Measurements from ENCODE around the gene MTR. TPM values are rescaled to one million over a fixed set of nuclear protein-coding genes. Genes with fewer than 3 reads are reported as not detected.

The MTR gene
- total RNA-seq, 2 donors from 2014 or later = 61.1 to 69.8 TPM

GRCh38 chr1:236795757-236796667, 920 bp downstream of the MTR start:
- Mint-ChIP-seq H3K27ac (peak overlapping the region; percentile 95), H3K9me3 (no peaks in the 10 kb centered on the region), H3K4me3 (peak overlapping the region; percentile 89 to 94), H3K27me3 (ENCODE audit: low read depth) (no peaks in the 10 kb centered on the region), H3K36me3 (ENCODE audit: insufficient read depth in 2 of 2) (peaks cover 3 to 4% of the 10 kb centered on the region in 2 donors), H3K4me1 (ENCODE audit: low read depth) (peaks cover 47% of the 10 kb centered on the region)
- DNase-seq (peak; percentile 73 to 75), ATAC-seq (replicated peaks in 1 of 2) (no peak)

- Mint-ChIP-seq H3K36me3 (ENCODE audit: insufficient read depth in 2 of 2) (peaks cover 8 to 10% of the 10 kb centered on the region in 2 donors), H3K9me3 (no peaks in the 10 kb centered on the region)
- ATAC-seq (replicated peaks in 1 of 2) = no peak
Observed at GRCh38 chr1:236799001-236799400, 3.9 kb downstream of the MTR start.

GRCh38 chr1:236800002-236800620, 5.0 kb downstream of the MTR start:
- Mint-ChIP-seq H3K4me3 (peak overlapping the region; percentile 39 to 76), H3K9me3 (no peaks in the 10 kb centered on the region), H3K36me3 (ENCODE audit: insufficient read depth in 2 of 2) (peaks cover 9 to 13% of the 10 kb centered on the region in 2 donors), H3K27me3 (ENCODE audit: low read depth) (no peaks in the 10 kb centered on the region), H3K27ac (peak overlapping the region; percentile 89), H3K4me1 (ENCODE audit: low read depth) (peaks cover 58% of the 10 kb centered on the region)
- peak; percentile 47 to 63 for ATAC-seq (replicated peaks in 1 of 2)
- peak in 1 of 2 donors; percentile 31 for DNase-seq

More at GRCh38 chr1:236799001-236799400, 3.9 kb downstream of the MTR start:
- Mint-ChIP-seq H3K27ac (no peak overlapping the region), H3K4me1 (ENCODE audit: low read depth) (peaks cover 66% of the 10 kb centered on the region), H3K4me3 (no peak overlapping the region), H3K27me3 (ENCODE audit: low read depth) (no peaks in the 10 kb centered on the region)
- no peak for DNase-seq

- Mint-ChIP-seq H3K27me3 (ENCODE audit: low read depth) (no peaks in the 10 kb centered on the region), H3K4me3 (peak overlapping the region; percentile 39 to 76)
- peak; percentile 16 to 41 for ATAC-seq (replicated peaks in 1 of 2)
Observed at GRCh38 chr1:236800623-236801022, 5.5 kb downstream of the MTR start.

GRCh38 chr1:236802264-236802663, 7.2 kb downstream of the MTR start:
- ATAC-seq (replicated peaks in 1 of 2) (peak in 1 of 2 donors; percentile 12), DNase-seq (no peak)
- Mint-ChIP-seq H3K4me3 (peak overlapping the region; percentile 13 to 55), H3K36me3 (ENCODE audit: insufficient read depth in 2 of 2) (peaks cover 10 to 11% of the 10 kb centered on the region in 2 donors), H3K27me3 (ENCODE audit: low read depth) (no peaks in the 10 kb centered on the region), H3K9me3 (no peaks in the 10 kb centered on the region), H3K27ac (peak overlapping the region; percentile 64), H3K4me1 (ENCODE audit: low read depth) (peaks cover 43% of the 10 kb centered on the region)

More at GRCh38 chr1:236800623-236801022, 5.5 kb downstream of the MTR start:
- Mint-ChIP-seq H3K27ac (peak overlapping the region; percentile 89), H3K4me1 (ENCODE audit: low read depth) (peaks cover 58% of the 10 kb centered on the region), H3K36me3 (ENCODE audit: insufficient read depth in 2 of 2) (peaks cover 14% of the 10 kb centered on the region in 2 donors), H3K9me3 (no peaks in the 10 kb centered on the region)
- DNase-seq = no peak

GRCh38 chr1:236806634-236807033, 11.5 kb downstream of the MTR start:
- Mint-ChIP-seq H3K36me3 (ENCODE audit: insufficient read depth in 2 of 2) (peaks cover 15 to 32% of the 10 kb centered on the region in 2 donors), H3K27me3 (ENCODE audit: low read depth) (no peaks in the 10 kb centered on the region), H3K4me1 (ENCODE audit: low read depth) (peaks cover 21% of the 10 kb centered on the region), H3K4me3 (no peak overlapping the region), H3K27ac (no peak overlapping the region), H3K9me3 (no peaks in the 10 kb centered on the region)
- DNase-seq (no peak), ATAC-seq (replicated peaks in 1 of 2) (peak; percentile 22 to 75)

GRCh38 chr1:236808005-236808404, 12.9 kb downstream of the MTR start:
- Mint-ChIP-seq H3K9me3 (no peaks in the 10 kb centered on the region), H3K36me3 (ENCODE audit: insufficient read depth in 2 of 2) (peaks cover 13 to 28% of the 10 kb centered on the region in 2 donors)
- ATAC-seq (replicated peaks in 1 of 2) = no peak

GRCh38 chr1:236808564-236809130, 13.6 kb downstream of the MTR start:
- no peak for DNase-seq
- Mint-ChIP-seq H3K27me3 (ENCODE audit: low read depth) (no peaks in the 10 kb centered on the region), H3K27ac (no peak overlapping the region), H3K36me3 (ENCODE audit: insufficient read depth in 2 of 2) (peaks cover 14 to 31% of the 10 kb centered on the region in 2 donors), H3K9me3 (no peaks in the 10 kb centered on the region), H3K4me1 (ENCODE audit: low read depth) (peaks cover 8% of the 10 kb centered on the region), H3K4me3 (no peak overlapping the region)
- no peak for ATAC-seq (replicated peaks in 1 of 2)

More at GRCh38 chr1:236808005-236808404, 12.9 kb downstream of the MTR start:
- Mint-ChIP-seq H3K4me3 (no peak overlapping the region), H3K27ac (peak overlapping the region; percentile 75), H3K4me1 (ENCODE audit: low read depth) (peaks cover 8% of the 10 kb centered on the region), H3K27me3 (ENCODE audit: low read depth) (no peaks in the 10 kb centered on the region)
- no peak for DNase-seq

- H3K36me3 Mint-ChIP-seq (ENCODE audit: insufficient read depth in 2 of 2) = peaks cover 15 to 33% of the 10 kb centered on the region in 2 donors
- no peaks in the 10 kb centered on the region for H3K9me3 Mint-ChIP-seq
- H3K27ac Mint-ChIP-seq = no peak overlapping the region
- no peaks in the 10 kb centered on the region for H3K27me3 Mint-ChIP-seq (ENCODE audit: low read depth)
- peaks cover 8% of the 10 kb centered on the region for H3K4me1 Mint-ChIP-seq (ENCODE audit: low read depth)
- ATAC-seq (replicated peaks in 1 of 2) (no peak), DNase-seq (no peak)
- H3K4me3 Mint-ChIP-seq = no peak overlapping the region
Observed at GRCh38 chr1:236809148-236809547, 14.1 kb downstream of the MTR start.

- peaks cover 8% of the 10 kb centered on the region for H3K4me1 Mint-ChIP-seq (ENCODE audit: low read depth)
- peak overlapping the region; percentile 13 for H3K27ac Mint-ChIP-seq
- ATAC-seq (replicated peaks in 1 of 2) (no peak), DNase-seq (no peak)
- H3K36me3 Mint-ChIP-seq (ENCODE audit: insufficient read depth in 2 of 2) = peaks cover 15 to 33% of the 10 kb centered on the region in 2 donors
- H3K9me3 Mint-ChIP-seq = no peaks in the 10 kb centered on the region
- H3K4me3 Mint-ChIP-seq = no peak overlapping the region
- H3K27me3 Mint-ChIP-seq (ENCODE audit: low read depth) = no peaks in the 10 kb centered on the region
Observed at GRCh38 chr1:236810018-236810417, 14.9 kb downstream of the MTR start.

- Mint-ChIP-seq H3K36me3 (ENCODE audit: insufficient read depth in 2 of 2) (peaks cover 15 to 32% of the 10 kb centered on the region in 2 donors), H3K4me1 (ENCODE audit: low read depth) (peaks cover 8% of the 10 kb centered on the region), H3K4me3 (no peak overlapping the region), H3K27ac (no peak overlapping the region), H3K9me3 (no peaks in the 10 kb centered on the region), H3K27me3 (ENCODE audit: low read depth) (no peaks in the 10 kb centered on the region)
- no peak for ATAC-seq (replicated peaks in 1 of 2)
- DNase-seq = no peak
Observed at GRCh38 chr1:236812334-236813030, 17.4 kb downstream of the MTR start.

- peaks cover 7% of the 10 kb centered on the region for H3K4me1 Mint-ChIP-seq (ENCODE audit: low read depth)
- ATAC-seq (replicated peaks in 1 of 2) (no peak), DNase-seq (no peak)
- H3K27ac Mint-ChIP-seq = no peak overlapping the region
- H3K36me3 Mint-ChIP-seq (ENCODE audit: insufficient read depth in 2 of 2) = peaks cover 14 to 18% of the 10 kb centered on the region in 2 donors
- no peaks in the 10 kb centered on the region for H3K27me3 Mint-ChIP-seq (ENCODE audit: low read depth)
- no peak overlapping the region for H3K4me3 Mint-ChIP-seq
- H3K9me3 Mint-ChIP-seq = no peaks in the 10 kb centered on the region
Observed at GRCh38 chr1:236815941-236816340, 20.8 kb downstream of the MTR start.

Measured in activated T-cell treated with anti-CD3 and anti-CD28 coated beads, Interleukin-2, amount 50 U/mL, for 72 hours (primary cell).